ENCODE measurements around the gene MMD2. TPM values are rescaled to one million over a fixed set of nuclear protein-coding genes. Genes with fewer than 3 reads are reported as not detected.

Gene MMD2
- total and polyA plus RNA-seq, 2 of the 8 experiments (the other 6 are each of a cell fraction or from before 2014, with no cell fraction given), result 0.14 TPM; not detected in 1

DNA sequence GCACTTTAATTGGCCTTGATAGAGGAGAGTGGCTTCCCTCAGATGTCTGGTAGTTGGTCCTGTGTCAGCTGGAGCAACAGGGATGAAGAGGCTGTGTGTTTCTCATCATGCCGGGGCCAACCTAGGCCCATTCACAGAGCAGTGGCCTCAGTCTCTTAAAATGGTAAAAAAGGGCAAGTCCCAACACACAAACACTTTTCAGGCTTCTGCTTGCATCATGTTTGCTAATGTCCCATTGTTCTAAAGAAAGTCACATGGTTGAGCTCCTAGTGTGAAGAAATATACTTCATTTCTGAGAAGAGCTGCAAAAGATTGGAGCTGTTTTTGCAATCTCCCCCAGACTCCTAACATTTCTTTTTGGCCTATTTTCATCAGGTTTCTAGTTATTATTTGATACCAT, 46.1 kb upstream of the MMD2 start:
- Histone ChIP-seq H2BK120ac (replicated peaks; ENCODE audit: low read depth, low read length) (no peak overlapping the region), H4K8ac (ENCODE audit: extremely low read depth, insufficient read depth, low read length) (no peak overlapping the region), H4K20me1 (replicated peaks in 1 of 2; ENCODE audit: control insufficient read depth in 1 of 2, insufficient read depth in 2 of 2, low read length in 2 of 2) (no peaks in the 10 kb centered on the region), H3K9me3 (ENCODE audit: insufficient read depth in 2 of 2, low read depth in 1 of 2, low read length in 1 of 2) (no peaks in the 10 kb centered on the region), H3K4me3 (ENCODE audit: extremely low read depth in 1 of 4, insufficient read depth in 2 of 4, low read depth in 3 of 4, low read length in 4 of 4) (no peak overlapping the region), H3K27me3 (replicated peaks in 1 of 4; ENCODE audit: control insufficient read depth in 3 of 4, extremely low read depth in 1 of 4, insufficient read depth in 3 of 4, low read length in 3 of 4) (no peaks in the 10 kb centered on the region), H2BK12ac (ENCODE audit: low read depth, low read length) (no peak overlapping the region), H2AFZ (ENCODE audit: low read length) (no peak overlapping the region), H3K27ac (ENCODE audit: low read depth, low read length) (no peak overlapping the region), H3K4me2 (ENCODE audit: insufficient read depth in 1 of 2, low read depth in 2 of 2, low read length in 2 of 2) (no peak overlapping the region), H4K5ac (ENCODE audit: insufficient read length, low read depth, low read length) (no peak overlapping the region), H3K18ac (ENCODE audit: extremely low read depth, low read length) (no peak overlapping the region), H2BK20ac (ENCODE audit: low read length) (no peak overlapping the region), H3K9ac (replicated peaks in 1 of 4; ENCODE audit: extremely low read depth in 1 of 4, low read depth in 3 of 4, low read length in 3 of 4) (no peak overlapping the region), H2BK5ac (ENCODE audit: low read depth, low read length) (no peak overlapping the region), H3K79me2 (ENCODE audit: control insufficient read depth in 1 of 2, insufficient read depth in 2 of 2, low read length in 2 of 2) (no peaks in the 10 kb centered on the region), H3K23me2 (ENCODE audit: low read depth, low read length) (no peaks in the 10 kb centered on the region), H4K91ac (replicated peaks; ENCODE audit: insufficient read length, low read length) (no peak overlapping the region), H3K36me3 (ENCODE audit: control insufficient read depth in 2 of 4, insufficient read depth in 4 of 4, low read length in 3 of 4) (no peaks in the 10 kb centered on the region; a peak in 1 of 8 replicates), H3K14ac (ENCODE audit: insufficient read length) (no peak overlapping the region), H3K56ac (replicated peaks; ENCODE audit: insufficient read length, low read depth, low read length) (no peak overlapping the region), H3K23ac (ENCODE audit: insufficient read length) (no peak overlapping the region), H3K4me1 (replicated peaks in 1 of 4; ENCODE audit: control insufficient read depth in 3 of 4, insufficient read depth in 4 of 4, low read length in 3 of 4) (peaks cover 0 to 2% (median 0%) of the 10 kb centered on the region in 4 experiments; a peak in 2 of 7 replicates), H3K79me1 (ENCODE audit: low read depth, low read length) (no peaks in the 10 kb centered on the region), H2BK15ac (ENCODE audit: low read length) (no peak overlapping the region), H3K4ac (replicated peaks; ENCODE audit: insufficient read length, low read depth, low read length) (no peak overlapping the region), H2AK5ac (ENCODE audit: low read depth, low read length) (no peak overlapping the region)
- FAIRE-seq (no peak), DNase-seq (ENCODE audit: low read depth in 1 of 2, low spot score in 2 of 2) (no peak)
- TF ChIP-seq SIRT6 (IDR thresholded peaks at IDR 0.05; ENCODE audit: low read length) (no peak), RFX5 (IDR thresholded peaks at IDR 0.05; ENCODE audit: borderline replicate concordance, low read depth, low read length) (no peak), BCL11A (IDR thresholded peaks at IDR 0.05; ENCODE audit: low read depth in 2 of 2, low read length in 2 of 2) (no peak), SP1 (IDR thresholded peaks at IDR 0.05; ENCODE audit: low read depth, low read length) (no peak), POU5F1 (IDR thresholded peaks at IDR 0.05; ENCODE audit: low read depth, low read length) (no peak), SIX5 (IDR thresholded peaks at IDR 0.05; ENCODE audit: low read depth, low read length) (no peak), HDAC6 (IDR thresholded peaks at IDR 0.05; ENCODE audit: low read depth, low read length) (no peak), SAP30 (IDR thresholded peaks at IDR 0.05; ENCODE audit: insufficient read depth, insufficient replicate concordance, low read length) (no peak), ATF2 (IDR thresholded peaks at IDR 0.05; ENCODE audit: low read length) (no peak)
- CTCF ChIA-PET (ENCODE audit: partially characterized antibody), result no interaction called here
- POLR2A ChIA-PET (ENCODE audit: partially characterized antibody), result interaction anchor here (0.7 kb wide), 1 partner anchor 24 kb away, joined by 3 read pairs; no protein-coding TSS in a partner anchor
- WGBS, 2 experiments (ENCODE audit: extremely low coverage in 1 of 2, insufficient coverage in 1 of 2, insufficient read length in 1 of 2, insufficient replicate concordance in 2 of 2, low coverage in 1 of 2, low lambda C conversion rate in 2 of 2, missing lambda C conversion rate in 1 of 2), result 100% methylated on average over 1 of the region's 1 CpG; no CpG with 5 or more reads in 1 of the 2 experiments

All from H1 (cell line).